ENCODE measurements around the gene CNN2.

- TF ChIP-seq CTCF (IDR thresholded peaks at IDR 0.05) (no peak), POLR2AphosphoS5 (IDR thresholded peaks at IDR 0.05) (no peak), POLR2A (IDR thresholded peaks at IDR 0.05) (no peak), EP300 (IDR thresholded peaks at IDR 0.05; ENCODE audit: low read depth) (no peak)
These were observed 46.0 kb upstream of the CNN2 start for GRCh38 chr19:980133-980998.

Measured in transverse colon (tissue), 4 donors.